ENCODE results near the gene GJC3. TPM values are rescaled to one million over a fixed set of nuclear protein-coding genes. Genes with fewer than 3 reads are reported as not detected.
"Not testable (repeated sequence)": the region's sequence is repeated elsewhere in the genome, so short reads cannot be mapped to it uniquely, and the experiment has no call there.

The GJC3 gene
- total RNA-seq, 4 donors from 2014 or later, result not detected

- H3K27ac ChIP-seq, result no peak overlapping the region
- TF ChIP-seq POLR2A (IDR thresholded peaks at IDR 0.05) (no peak), CTCF (IDR thresholded peaks at IDR 0.05) (no peak)
- DNase-seq, result no peak
- H3K4me1 ChIP-seq, result no peaks in the 10 kb centered on the region
- no peak overlapping the region for H3K4me3 ChIP-seq
- H3K9me3 ChIP-seq, result no peaks in the 10 kb centered on the region
- H3K36me3 ChIP-seq, result peaks cover 0 to 28% (median 0%) of the 10 kb centered on the region in 3 donors
- no peaks in the 10 kb centered on the region for H3K27me3 ChIP-seq
Measured at GRCh38 chr7:99893280-99893679, 36.1 kb downstream of the GJC3 start.

GRCh38 chr7:99890348-99890747 lies 39.1 kb downstream of the GJC3 start:
- H3K4me3 ChIP-seq, H3K27ac ChIP-seq, H3K4me1 ChIP-seq, H3K27me3 ChIP-seq, DNase-seq, H3K9me3 ChIP-seq: not testable (repeated sequence)
- peaks cover 0 to 27% (median 0%) of the 10 kb centered on the region in 3 donors for H3K36me3 ChIP-seq

GRCh38 chr7:99888366-99888765 lies 41.1 kb downstream of the GJC3 start:
- not testable (repeated sequence) for DNase-seq, H3K4me1 ChIP-seq, H3K9me3 ChIP-seq, H3K4me3 ChIP-seq, H3K27ac ChIP-seq, H3K27me3 ChIP-seq
- H3K36me3 ChIP-seq, result peaks cover 0 to 27% (median 0%) of the 10 kb centered on the region in 3 donors

GRCh38 chr7:99881370-99881769 lies 48.0 kb downstream of the GJC3 start:
- Histone ChIP-seq H3K36me3 (no peaks in the 10 kb centered on the region), H3K4me3 (no peak overlapping the region), H3K9me3 (no peaks in the 10 kb centered on the region), H3K4me1 (no peaks in the 10 kb centered on the region), H3K27ac (no peak overlapping the region), H3K27me3 (no peaks in the 10 kb centered on the region)
- TF ChIP-seq POLR2A (IDR thresholded peaks at IDR 0.05) (no peak), CTCF (IDR thresholded peaks at IDR 0.05) (no peak)
- no peak for DNase-seq

GRCh38 chr7:99876933-99877332 lies 52.5 kb downstream of the GJC3 start, which contains the start of gene OR2AE1:
OR2AE1 (minus strand) TSS chr7:99877033; CDS start chr7:99877033, 0 bp downstream.
- no peak within 1 kb of the TSS for H3K27ac ChIP-seq
- no peaks in the 10 kb centered on the region for H3K36me3 ChIP-seq
- no peak for DNase-seq
- H3K4me1 ChIP-seq, result no peaks in the 10 kb centered on the region
- no peak within 1 kb of the TSS for H3K4me3 ChIP-seq
- no peaks in the 10 kb centered on the region for H3K9me3 ChIP-seq
- no peaks in the 10 kb centered on the region for H3K27me3 ChIP-seq
- TF ChIP-seq CTCF (IDR thresholded peaks at IDR 0.05), result no peak

GRCh38 chr7:99876491-99876890 lies 52.9 kb downstream of the GJC3 start:
- no peak for DNase-seq
- no peaks in the 10 kb centered on the region for H3K27me3 ChIP-seq
- H3K27ac ChIP-seq, result no peak overlapping the region
- no peak overlapping the region for H3K4me3 ChIP-seq
- no peaks in the 10 kb centered on the region for H3K4me1 ChIP-seq
- no peaks in the 10 kb centered on the region for H3K9me3 ChIP-seq
- no peaks in the 10 kb centered on the region for H3K36me3 ChIP-seq
- TF ChIP-seq POLR2A (IDR thresholded peaks at IDR 0.05) (no peak), CTCF (IDR thresholded peaks at IDR 0.05) (no peak)

Small RNA genes lying within 50 kb of the gene (small RNA-seq; reads per million reads assigned to genes)
- gene RF00019 (0 reads per million in 2 donors), gene RF00561 (0 reads per million in 2 donors)

Other genes starting within 250 kb of the GJC3 start
- 1,000 to 10,000 TPM in 2 of 4 donors, 100 to 1,000 TPM in 2; 135 to 1,701 (median 1,072) TPM for gene CYP3A5, start 249.6 kb downstream of the GJC3 start, total RNA-seq
- gene CYP3A7, start 194.4 kb downstream of the GJC3 start, total RNA-seq, result 1 to 10 TPM in 1 of 4 donors, under 1 TPM in 1, not detected in 2; 0.76 to 5.3 TPM
- gene CYP3A4, start 145.4 kb downstream of the GJC3 start, total RNA-seq, result 1,000 to 10,000 TPM in 1 of 4 donors, 100 to 1,000 TPM in 2, 10 to 100 TPM in 1; 16.5 to 3,180 (median 690) TPM
- under 1 TPM in 1 of 4 donors, not detected in 3; 0.95 TPM for gene CYP3A43, start 101.6 kb downstream of the GJC3 start, total RNA-seq
- gene OR2AE1, start 52.6 kb downstream of the GJC3 start, total RNA-seq, result not detected
- gene TRIM4, start 10.1 kb downstream of the GJC3 start, total RNA-seq, result 10 to 100 TPM; 52.1 to 80.9 (median 59.9) TPM
- 10 to 100 TPM in 3 of 4 donors, 1 to 10 TPM in 1; 3.3 to 30.3 (median 19.3) TPM for gene AZGP1, start 46.4 kb upstream of the GJC3 start, total RNA-seq
- gene ZKSCAN1, start 86.0 kb upstream of the GJC3 start, total RNA-seq, result 10 to 100 TPM; 48.0 to 86.1 (median 73.5) TPM
- gene ZSCAN21, start 120.2 kb upstream of the GJC3 start, total RNA-seq, result 10 to 100 TPM in 3 of 4 donors, 1 to 10 TPM in 1; 8.4 to 30.5 (median 12.0) TPM
- gene ZNF3, start 152.1 kb upstream of the GJC3 start, total RNA-seq, result 10 to 100 TPM; 52.8 to 93.8 (median 67.8) TPM
- gene COPS6, start 159.3 kb upstream of the GJC3 start, total RNA-seq, result 10 to 100 TPM; 30.1 to 57.8 (median 48.0) TPM
- gene MCM7, start 171.8 kb upstream of the GJC3 start, total RNA-seq, result 100 to 1,000 TPM in 1 of 4 donors, 10 to 100 TPM in 3; 42.4 to 139 (median 60.8) TPM
- 100 to 1,000 TPM in 1 of 4 donors, 10 to 100 TPM in 3; 28.7 to 119 (median 33.6) TPM for gene AP4M1, start 172.0 kb upstream of the GJC3 start, total RNA-seq
- 10 to 100 TPM; 32.8 to 76.7 (median 49.7) TPM for gene TAF6, start 189.7 kb upstream of the GJC3 start, total RNA-seq
- 10 to 100 TPM in 1 of 4 donors, 1 to 10 TPM in 3; 4.6 to 23.9 (median 6.3) TPM for gene CNPY4, start 190.0 kb upstream of the GJC3 start, total RNA-seq
- 10 to 100 TPM in 1 of 4 donors, 1 to 10 TPM in 3; 3.2 to 10.5 (median 3.9) TPM for gene MBLAC1, start 197.3 kb upstream of the GJC3 start, total RNA-seq
- gene LAMTOR4, start 219.3 kb upstream of the GJC3 start, total RNA-seq, result 100 to 1,000 TPM; 194 to 312 (median 237) TPM
- 100 to 1,000 TPM in 1 of 4 donors, 10 to 100 TPM in 3; 57.6 to 123 (median 69.8) TPM for gene TRAPPC14, start 229.1 kb upstream of the GJC3 start, total RNA-seq
- gene GAL3ST4, start 239.0 kb upstream of the GJC3 start, total RNA-seq, result 1 to 10 TPM in 2 of 4 donors, under 1 TPM in 1, not detected in 1; 0.53 to 4.1 (median 2.1) TPM
- gene GPC2, start 247.8 kb upstream of the GJC3 start, total RNA-seq, result 10 to 100 TPM in 1 of 4 donors, 1 to 10 TPM in 2, not detected in 1; 3.8 to 16.5 (median 6.7) TPM
- gene STAG3, start 248.3 kb upstream of the GJC3 start, total RNA-seq, result 10 to 100 TPM in 1 of 4 donors, 1 to 10 TPM in 2, not detected in 1; 2.1 to 62.7 (median 3.5) TPM

Data from Peyer's patch (tissue), 4 donors.